NT2/D1 (cell line): Measurements from ENCODE around the gene HIP1R.
"Not testable (repeated sequence)": the region's sequence is repeated elsewhere in the genome, so short reads cannot be mapped to it uniquely, and the experiment has no call there.

ENCODE experiments used
- DNase-seq: peaks from one replicate; pipeline ENCODE4 v3.0.0-alpha.2; 2011; ENCODE audit warnings: low read depth, low spot score
- H3K27me3 ChIP-seq: 2 replicates; pipeline ENCODE4 v1.6.0; 2011; ENCODE audit warnings: mild to moderate bottlenecking; ENCODE audit not compliant: insufficient read length, insufficient read depth
- H3K36me3 ChIP-seq: 2 replicates; pipeline ENCODE4 v1.6.1; 2011; ENCODE audit warnings: mild to moderate bottlenecking, low read length, mixed read lengths; ENCODE audit not compliant: insufficient read depth, insufficient read length
- H3K4me1 ChIP-seq: 2 replicates; pipeline ENCODE4 v1.5.1; 2011; ENCODE audit not compliant: insufficient read depth, insufficient read length
- H3K4me3 ChIP-seq: 2 replicates; pipeline ENCODE4 v1.5.1; 2011; ENCODE audit warnings: low read depth; ENCODE audit not compliant: insufficient read length
- H3K9ac ChIP-seq: 2 replicates; pipeline ENCODE4 v1.6.0; 2011; ENCODE audit warnings: low read depth; ENCODE audit not compliant: insufficient read length
- H3K9me3 ChIP-seq: 2 replicates; pipeline ENCODE4 v1.5.1; 2011; ENCODE audit warnings: mild to moderate bottlenecking, low read length; ENCODE audit not compliant: insufficient read depth
- SUZ12 ChIP-seq: IDR thresholded peaks from 2 replicates; pipeline ENCODE4 v1.6.1; 2011; ENCODE audit not compliant: insufficient read length, insufficient read depth; ENCODE audit errors: extremely low read depth
- YY1 ChIP-seq: IDR thresholded peaks from 2 replicates; pipeline ENCODE4 v1.6.1; 2011; ENCODE audit not compliant: insufficient read length, insufficient read depth
- ZNF274 ChIP-seq: IDR thresholded peaks from 2 replicates; pipeline ENCODE4 v1.6.1; 2011; ENCODE audit warnings: mild to moderate bottlenecking, low read depth, low read length

The HIP1R gene

GRCh38 chr12:122870867-122871664 is 35.8 kb downstream of the HIP1R start:
- H3K9me3 ChIP-seq: no peaks in the 10 kb centered on the region
- no peak for TF ChIP-seq SUZ12
- no peak for TF ChIP-seq YY1
- TF ChIP-seq ZNF274: no peak
- no peak for DNase-seq
- peaks cover 24% of the 10 kb centered on the region for H3K4me1 ChIP-seq
- H3K9ac ChIP-seq: no peak overlapping the region
- no peak overlapping the region for H3K4me3 ChIP-seq
- H3K27me3 ChIP-seq: peaks cover 72% of the 10 kb centered on the region
- H3K36me3 ChIP-seq: peaks cover 51% of the 10 kb centered on the region

- peak; percentile 100 for DNase-seq
- peaks cover 83% of the 10 kb centered on the region for H3K27me3 ChIP-seq
- peaks cover 24% of the 10 kb centered on the region for H3K4me1 ChIP-seq
- H3K9me3 ChIP-seq: no peaks in the 10 kb centered on the region
- H3K4me3 ChIP-seq: peak overlapping the region; percentile 16
- H3K9ac ChIP-seq: no peak overlapping the region
- TF ChIP-seq YY1 (no peak), SUZ12 (peak; percentile 88)
- peaks cover 43% of the 10 kb centered on the region for H3K36me3 ChIP-seq
These were observed 36.9 kb downstream of the HIP1R start for GRCh38 chr12:122871851-122872780.

DNA sequence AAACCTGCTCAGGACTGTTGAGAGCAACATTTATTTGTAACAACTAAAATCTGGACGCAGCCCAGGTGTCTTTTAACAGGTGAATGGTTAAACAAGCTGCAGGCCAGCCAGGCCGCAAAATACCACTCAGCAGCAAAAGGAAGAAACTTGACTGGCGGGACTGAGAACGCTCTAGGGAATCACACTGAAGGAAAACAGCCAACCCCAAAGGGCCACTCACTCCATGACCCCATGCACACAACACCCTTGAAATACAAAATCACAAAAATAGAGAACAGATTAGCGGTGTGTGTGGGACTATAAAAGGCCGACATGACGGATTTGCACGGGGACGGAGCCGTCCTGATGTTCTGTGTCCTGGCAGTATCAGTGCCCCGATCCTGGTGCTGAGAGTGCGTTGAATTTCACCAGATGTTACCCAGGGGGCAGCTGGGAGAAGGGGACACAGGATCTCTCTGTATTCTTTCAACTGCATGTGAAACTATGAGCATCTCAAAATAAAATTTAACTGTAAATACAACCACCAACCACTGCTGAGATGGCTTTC is 37.6 kb downstream of the HIP1R start:
- Histone ChIP-seq H3K9ac (no peak overlapping the region), H3K36me3 (peaks cover 39% of the 10 kb centered on the region), H3K4me1 (peaks cover 24% of the 10 kb centered on the region), H3K4me3 (no peak overlapping the region), H3K9me3 (no peaks in the 10 kb centered on the region), H3K27me3 (peaks cover 90% of the 10 kb centered on the region)
- TF ChIP-seq ZNF274: no peak
- TF ChIP-seq YY1: no peak
- TF ChIP-seq SUZ12: no peak
- no peak for DNase-seq

GRCh38 chr12:122873540-122873939 is 38.3 kb downstream of the HIP1R start:
- no peak overlapping the region for H3K4me3 ChIP-seq
- no peak for DNase-seq
- peaks cover 32% of the 10 kb centered on the region for H3K36me3 ChIP-seq
- TF ChIP-seq YY1: no peak
- no peak for TF ChIP-seq ZNF274
- H3K27me3 ChIP-seq: peaks cover 84% of the 10 kb centered on the region
- no peak overlapping the region for H3K9ac ChIP-seq
- no peaks in the 10 kb centered on the region for H3K9me3 ChIP-seq
- H3K4me1 ChIP-seq: peaks cover 20% of the 10 kb centered on the region

DNA sequence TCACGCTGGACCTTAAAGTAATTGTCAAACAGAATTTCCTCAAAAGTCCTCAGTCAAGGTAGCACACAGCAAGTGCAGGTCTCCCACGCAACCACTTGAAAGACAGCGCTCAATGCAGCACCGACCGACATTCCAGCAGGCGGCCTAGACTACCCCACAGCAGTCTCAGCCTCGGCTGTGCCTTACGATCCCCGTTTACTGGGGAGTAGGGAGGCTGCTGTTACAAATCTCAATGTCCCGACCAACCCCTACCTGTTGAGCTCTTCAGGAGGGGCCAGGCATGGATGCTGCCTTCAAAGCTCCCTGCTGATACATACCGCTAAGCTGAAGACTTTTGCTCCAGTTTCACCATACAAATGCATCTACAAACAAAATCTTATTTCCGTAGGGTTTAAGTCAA is 38.8 kb downstream of the HIP1R start:
- Histone ChIP-seq H3K4me3 (no peak overlapping the region), H3K9ac (no peak overlapping the region), H3K4me1 (peaks cover 20% of the 10 kb centered on the region), H3K36me3 (peaks cover 30% of the 10 kb centered on the region), H3K9me3 (no peaks in the 10 kb centered on the region), H3K27me3 (peaks cover 82% of the 10 kb centered on the region)
- TF ChIP-seq SUZ12 (no peak), ZNF274 (no peak), YY1 (no peak)
- no peak for DNase-seq

GRCh38 chr12:122875590-122876220 is 40.4 kb downstream of the HIP1R start:
- Histone ChIP-seq H3K4me3 (no peak overlapping the region), H3K4me1 (peaks cover 20% of the 10 kb centered on the region), H3K27me3 (peaks cover 79% of the 10 kb centered on the region), H3K9ac (no peak overlapping the region), H3K9me3 (no peaks in the 10 kb centered on the region), H3K36me3 (peaks cover 27% of the 10 kb centered on the region)
- no peak for DNase-seq
- TF ChIP-seq SUZ12 (no peak), YY1 (no peak), ZNF274 (no peak)

- not testable (repeated sequence) for DNase-seq, H3K9ac ChIP-seq, H3K9me3 ChIP-seq, H3K4me3 ChIP-seq
- peaks cover 22% of the 10 kb centered on the region for H3K36me3 ChIP-seq
- H3K27me3 ChIP-seq: peaks cover 73% of the 10 kb centered on the region
- peaks cover 20% of the 10 kb centered on the region for H3K4me1 ChIP-seq
These were observed 41.0 kb downstream of the HIP1R start for GRCh38 chr12:122876281-122876680.
